Measurements from ENCODE around the gene PRKCH. TPM values are rescaled to one million over a fixed set of nuclear protein-coding genes. Genes with fewer than 3 reads are reported as not detected.

Gene PRKCH
- total RNA-seq, 4 donors from 2014 or later = 15.7 to 74.7 (median 38.4) TPM

GRCh38 chr14:61591862-61592261 is 270.5 kb downstream of the PRKCH start:
- no peak for DNase-seq (ENCODE audit: low spot score)
- ATAC-seq (ENCODE audit: low FRiP score) = no peak
- no peak for TF ChIP-seq CTCF (IDR thresholded peaks at IDR 0.05)

- TF ChIP-seq CTCF (IDR thresholded peaks at IDR 0.05) = no peak
- ATAC-seq (ENCODE audit: low FRiP score) (no peak), DNase-seq (ENCODE audit: low spot score) (no peak)
Observed at GRCh38 chr14:61593330-61593729, 272.0 kb downstream of the PRKCH start.

GRCh38 chr14:61596990-61597389 is 275.6 kb downstream of the PRKCH start:
- no peak for TF ChIP-seq CTCF (IDR thresholded peaks at IDR 0.05)
- ATAC-seq (ENCODE audit: low FRiP score) (no peak), DNase-seq (ENCODE audit: low spot score) (no peak)

GRCh38 chr14:61598980-61599379 is 277.6 kb downstream of the PRKCH start:
- DNase-seq (ENCODE audit: low spot score) (no peak), ATAC-seq (ENCODE audit: low FRiP score) (no peak)
- TF ChIP-seq CTCF (IDR thresholded peaks at IDR 0.05) = no peak

- DNase-seq (ENCODE audit: low spot score) (no peak), ATAC-seq (ENCODE audit: low FRiP score) (no peak)
- TF ChIP-seq CTCF (IDR thresholded peaks at IDR 0.05) = no peak
Observed at GRCh38 chr14:61599942-61600341, 278.6 kb downstream of the PRKCH start.

Other genes with a start within 250 kb of the PRKCH start
- gene TMEM30B, start 40.2 kb upstream of the PRKCH start, total RNA-seq = 1 to 10 TPM; 1.9 to 4.6 (median 2.5) TPM